ENCODE measurements around the gene CCDC85C.

CCDC85C gene

DNA sequence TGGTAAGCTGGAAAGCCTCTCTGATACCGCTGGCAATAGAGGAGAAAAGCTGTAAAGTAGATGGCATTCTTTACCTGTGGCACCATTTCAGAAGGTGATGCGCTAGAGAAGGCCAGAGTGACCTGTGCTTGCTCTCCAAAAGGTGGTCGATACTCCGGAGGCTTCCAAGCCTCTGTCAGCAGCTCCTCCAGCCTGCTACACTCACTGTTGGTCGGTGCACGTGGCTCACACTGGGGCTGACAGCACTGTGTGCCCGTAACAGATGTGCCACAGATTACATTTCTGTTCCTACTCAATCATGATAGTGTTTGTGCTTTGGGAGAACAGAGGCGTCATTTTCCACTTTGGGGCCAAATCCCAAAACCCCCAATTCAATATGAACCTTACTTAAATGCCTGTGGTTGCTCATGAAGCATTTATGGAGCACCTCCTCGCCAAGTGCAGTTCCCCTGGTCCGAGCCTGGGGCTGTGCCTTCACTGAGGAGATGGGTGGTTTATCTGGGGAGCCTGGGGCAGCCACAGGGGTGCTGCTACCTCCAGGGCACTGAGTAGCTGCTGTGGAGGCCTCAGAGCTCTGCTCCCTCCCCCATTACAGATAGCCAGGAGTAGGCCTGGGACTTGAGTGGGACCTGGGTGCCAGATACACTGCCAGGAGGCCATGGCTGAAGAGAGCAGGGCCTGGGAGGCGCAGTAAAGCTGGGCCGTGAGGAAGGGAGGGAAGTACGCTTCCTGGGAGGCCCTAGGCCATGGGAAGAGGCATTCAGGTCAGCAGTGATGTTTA is 96.0 kb downstream of the CCDC85C start:
- no peak for FAIRE-seq

DNA sequence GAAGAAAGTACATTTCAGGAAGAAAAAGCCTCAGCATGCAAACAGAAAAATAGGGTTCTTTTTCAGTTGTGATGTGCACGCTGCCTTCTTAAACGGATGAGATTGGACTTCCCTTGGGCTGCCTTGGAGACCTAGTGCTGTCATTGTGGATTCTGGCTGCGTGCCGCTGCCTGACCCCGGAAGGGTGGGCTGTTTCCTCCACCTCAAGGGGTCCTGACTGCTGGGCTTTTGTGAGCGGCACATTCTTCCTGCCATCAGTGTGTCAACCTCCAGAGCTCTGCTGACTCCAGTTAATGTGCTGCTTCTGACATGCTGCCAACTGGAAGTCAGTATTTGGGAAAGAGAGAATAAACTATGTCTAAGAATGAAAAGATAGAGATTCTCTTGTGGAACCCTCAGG is 97.7 kb downstream of the CCDC85C start:
- FAIRE-seq = no peak

DNA sequence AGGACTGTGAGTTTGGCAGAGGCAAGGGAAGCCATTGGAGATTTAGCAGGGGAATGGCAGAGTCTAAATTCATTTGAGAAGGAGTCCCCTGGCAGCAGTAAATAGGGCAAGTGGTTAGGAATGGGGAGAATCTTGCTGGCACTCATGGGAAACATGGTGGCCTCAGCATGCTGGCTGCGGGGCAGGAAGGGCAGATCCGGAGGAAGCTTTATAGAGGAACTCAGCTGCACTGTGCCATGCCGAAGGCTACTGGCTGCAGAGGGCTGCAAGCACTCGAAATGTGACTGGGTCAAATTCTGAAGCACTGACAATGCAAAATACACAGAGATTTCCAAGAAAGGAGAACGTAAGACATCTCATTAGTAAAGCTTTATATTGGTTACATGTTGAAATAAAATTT is 98.9 kb downstream of the CCDC85C start:
- FAIRE-seq = no peak

DNA sequence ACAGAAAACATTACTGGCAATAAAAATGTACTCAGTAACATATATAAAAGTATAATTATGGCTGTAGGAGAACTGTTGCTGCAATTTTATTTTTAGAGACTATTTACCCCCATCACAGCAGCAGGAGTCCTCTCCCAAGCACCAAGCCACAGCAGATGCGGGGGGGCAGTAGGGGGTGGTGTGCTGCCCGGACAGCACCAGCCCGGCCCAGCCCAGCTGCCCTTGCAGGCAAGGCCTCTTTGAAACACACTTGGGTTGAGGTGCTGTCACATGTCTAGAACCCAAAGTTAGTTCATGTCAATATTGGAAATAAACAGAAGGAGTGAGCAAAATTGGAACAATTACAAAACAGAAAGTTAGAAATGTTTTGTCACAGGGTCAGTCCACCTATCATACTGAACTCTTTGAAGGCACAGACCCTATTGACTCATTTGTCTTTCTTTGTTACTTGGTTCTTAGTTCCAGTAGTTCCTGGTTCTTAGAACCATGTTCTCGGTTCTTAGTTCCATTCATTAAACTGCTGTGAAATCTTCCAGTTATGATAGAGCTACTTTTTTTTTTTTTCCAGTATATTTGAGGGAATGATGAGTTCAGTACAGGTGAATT is 100.1 kb downstream of the CCDC85C start:
- no peak for FAIRE-seq

DNA sequence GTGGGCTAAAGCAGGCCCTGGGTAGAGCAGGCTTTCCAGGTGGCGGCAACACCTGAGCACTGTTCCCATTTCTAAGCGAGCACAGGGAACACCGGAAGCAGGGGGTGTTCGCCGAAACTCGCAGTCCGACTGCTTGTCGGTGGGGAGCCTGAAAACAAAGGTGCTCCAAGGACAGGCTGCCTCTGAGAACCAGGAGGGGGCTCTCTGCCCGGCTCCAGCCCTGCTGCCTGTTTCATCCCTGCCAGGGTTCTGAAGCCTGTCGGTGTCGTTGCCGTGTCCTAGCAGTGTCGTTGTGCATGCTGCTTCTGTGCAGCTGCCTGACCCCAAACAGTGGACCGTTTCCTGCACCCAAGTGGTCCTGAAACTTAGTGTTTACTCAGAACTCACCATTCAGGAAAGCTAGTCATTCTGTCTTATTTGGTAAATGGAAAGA is 101.0 kb downstream of the CCDC85C start:
- no peak for FAIRE-seq

DNA sequence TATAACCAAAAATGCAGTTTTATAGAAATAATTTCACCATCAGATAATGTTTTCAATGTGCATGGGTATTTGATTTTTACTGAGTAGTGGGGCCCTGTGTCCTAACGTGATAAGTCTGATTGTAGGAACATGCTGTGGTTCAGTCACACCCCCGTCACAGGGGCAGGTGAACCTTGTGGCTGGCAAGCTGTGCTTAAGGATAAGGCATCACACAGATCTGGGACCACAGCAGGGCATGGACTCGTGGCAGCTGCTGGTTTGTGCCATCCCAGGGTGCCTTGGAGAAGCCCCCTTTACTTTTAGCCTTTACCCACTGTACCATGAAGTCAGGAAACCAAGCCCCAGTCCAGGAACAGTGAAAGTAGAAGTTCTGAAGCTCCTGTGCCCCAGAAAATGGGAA is 106.1 kb downstream of the CCDC85C start:
- no peak for FAIRE-seq

DNA sequence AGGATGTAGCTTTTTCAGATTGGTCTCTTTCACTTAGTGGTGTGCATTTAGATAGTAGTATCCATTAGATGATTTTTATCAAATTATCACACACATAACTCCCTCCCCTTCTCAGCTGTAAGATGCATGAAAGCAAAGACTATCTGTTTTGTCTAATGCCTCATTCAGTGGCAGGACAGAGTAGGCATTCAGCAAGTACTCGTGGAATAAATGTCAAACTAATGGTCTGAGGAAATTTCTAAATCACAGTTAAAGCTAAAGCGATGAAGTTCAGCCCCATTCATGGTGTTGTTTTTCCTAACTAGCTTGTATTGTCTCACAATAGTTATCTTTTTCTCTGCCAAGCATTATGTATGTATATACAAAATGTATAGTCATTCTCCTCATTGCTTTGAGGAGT is 106.7 kb downstream of the CCDC85C start:
- no peak for FAIRE-seq

DNA sequence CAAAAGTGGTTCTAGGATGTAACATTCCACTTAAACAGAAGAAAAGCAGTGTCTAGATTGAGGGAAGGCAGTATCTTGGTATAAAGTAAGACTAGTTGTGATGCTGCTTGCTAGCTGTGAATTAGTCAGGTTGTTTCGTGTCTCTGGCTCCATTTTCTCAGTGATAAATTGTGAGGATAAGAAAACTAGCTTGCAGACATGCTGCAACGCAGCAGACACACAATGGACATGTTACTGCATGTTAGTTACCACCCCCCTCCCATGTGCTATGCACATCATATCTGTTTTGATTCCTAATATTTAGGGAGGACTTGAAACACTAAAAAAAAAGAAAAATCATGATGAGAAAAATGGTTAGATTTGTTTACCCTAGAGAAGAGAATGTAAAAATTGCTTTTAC is 119.9 kb downstream of the CCDC85C start:
- FAIRE-seq = no peak

DNA sequence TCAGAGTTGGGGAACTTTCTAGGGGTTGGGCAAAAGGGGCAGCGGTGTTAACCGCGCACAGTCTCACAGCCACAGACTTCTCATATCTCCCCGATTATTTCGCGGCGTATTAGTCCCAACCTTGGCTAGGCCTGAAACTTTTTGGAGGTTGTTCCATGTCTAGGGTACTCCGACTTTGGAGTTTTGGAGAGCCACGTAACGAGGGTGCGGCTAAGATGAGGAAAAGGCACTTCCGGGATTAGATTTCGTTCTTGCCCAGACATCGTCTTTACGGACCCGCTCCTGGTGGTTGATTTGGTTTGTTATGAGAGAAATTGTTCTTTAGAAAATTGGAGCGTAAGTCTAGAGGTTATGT is 122.3 kb downstream of the CCDC85C start:
- no peak for FAIRE-seq

DNA sequence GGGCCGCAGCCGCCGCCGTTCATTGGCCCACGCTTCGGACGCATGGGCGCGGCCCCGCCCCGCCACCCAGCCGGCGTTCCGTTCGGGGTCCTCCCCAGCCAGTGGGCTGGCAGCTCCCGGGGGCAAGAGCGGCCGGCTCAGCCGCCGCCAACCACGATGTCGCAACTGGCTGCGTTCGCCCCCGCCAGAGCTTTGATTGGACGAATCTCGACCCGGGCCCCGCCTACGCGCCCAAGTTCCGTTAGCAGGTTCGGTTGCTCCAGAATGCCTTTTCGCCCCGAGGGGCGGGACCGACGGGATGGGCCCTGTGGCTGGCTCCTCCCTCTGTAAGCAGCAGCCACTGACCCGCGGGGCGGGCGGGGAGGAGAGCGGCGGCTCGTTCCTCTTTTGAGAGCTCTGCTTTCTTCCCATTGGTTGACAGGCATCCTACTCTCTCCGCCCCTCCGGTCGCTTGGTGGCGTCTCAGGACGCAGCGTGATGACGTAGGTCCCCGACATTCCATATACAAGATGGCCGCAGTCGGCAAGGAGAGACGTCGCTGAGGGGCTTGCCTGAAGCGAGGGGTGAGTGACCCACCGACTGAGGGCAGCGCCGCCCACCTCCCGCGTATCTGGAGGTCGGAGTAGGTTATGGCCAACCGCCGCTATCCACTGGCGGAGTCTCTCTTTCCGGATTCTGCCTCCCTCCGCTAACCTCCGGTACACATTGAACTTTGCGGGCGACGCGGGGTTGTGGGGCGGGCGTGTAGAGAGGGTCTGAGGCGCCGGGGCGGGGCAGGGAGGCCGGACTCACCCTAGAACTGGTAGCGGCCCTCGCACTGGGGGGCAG is 122.9 kb downstream of the CCDC85C start, which contains the start of gene CCNK:
Gene CCNK (plus strand): TSS at position 493 of the 828 bp plus-strand sequence. CDS start 11,269 bp downstream, outside the sequence.
- FAIRE-seq = peak; percentile 99

DNA sequence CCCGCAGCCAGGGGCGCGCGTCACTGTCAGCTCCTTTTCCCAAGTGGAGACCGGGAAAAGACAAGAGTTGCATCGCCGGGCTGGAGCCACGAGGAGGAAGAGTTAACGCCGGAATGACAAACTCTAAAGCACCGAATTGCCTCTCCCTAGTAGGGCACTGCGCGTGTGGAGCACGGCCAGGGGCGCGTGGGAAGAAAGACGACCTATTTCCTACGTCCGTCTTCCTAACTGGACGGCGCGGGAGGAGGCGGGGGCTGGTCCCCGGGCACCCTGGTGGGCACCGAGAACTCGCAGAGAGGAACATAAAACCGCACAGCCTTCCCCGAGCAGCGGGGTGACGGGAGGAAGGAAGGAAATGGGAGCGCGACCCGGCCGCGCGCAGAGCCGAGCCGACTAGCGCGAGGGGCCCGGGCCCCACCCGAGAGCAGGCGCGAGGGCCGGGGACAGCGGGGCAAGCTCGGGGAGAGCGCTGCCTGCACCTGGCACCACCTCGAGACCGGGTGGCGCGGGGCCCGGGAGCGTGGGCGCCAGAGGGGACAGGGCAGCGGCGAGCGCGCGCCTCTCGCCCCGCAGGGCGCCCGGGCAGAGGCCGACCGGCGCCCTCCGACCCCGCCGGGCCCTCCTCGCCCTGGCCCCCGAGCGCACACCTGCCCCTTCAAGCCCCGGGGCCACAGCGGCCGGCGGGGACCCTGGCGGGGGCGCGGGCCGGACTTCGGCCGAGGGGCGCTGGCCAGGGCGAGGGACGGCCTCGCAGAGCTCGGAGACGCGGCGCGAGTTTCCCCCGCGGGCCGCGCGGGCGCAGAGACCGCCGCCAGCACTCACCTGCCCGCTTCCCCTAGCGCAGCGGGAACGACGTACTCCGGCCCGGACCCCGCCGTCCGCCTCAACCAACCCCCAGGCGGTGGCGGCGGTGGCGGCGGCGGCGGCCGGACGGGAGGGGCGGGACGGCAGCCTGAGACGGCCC is 123.8 kb downstream of the CCDC85C start, which contains the start of gene SETD3:
Gene SETD3 (minus strand): TSS at position 954 of the 964 bp plus-strand sequence. CDS start 15,054 bp downstream, outside the sequence.
- no peak for FAIRE-seq

DNA sequence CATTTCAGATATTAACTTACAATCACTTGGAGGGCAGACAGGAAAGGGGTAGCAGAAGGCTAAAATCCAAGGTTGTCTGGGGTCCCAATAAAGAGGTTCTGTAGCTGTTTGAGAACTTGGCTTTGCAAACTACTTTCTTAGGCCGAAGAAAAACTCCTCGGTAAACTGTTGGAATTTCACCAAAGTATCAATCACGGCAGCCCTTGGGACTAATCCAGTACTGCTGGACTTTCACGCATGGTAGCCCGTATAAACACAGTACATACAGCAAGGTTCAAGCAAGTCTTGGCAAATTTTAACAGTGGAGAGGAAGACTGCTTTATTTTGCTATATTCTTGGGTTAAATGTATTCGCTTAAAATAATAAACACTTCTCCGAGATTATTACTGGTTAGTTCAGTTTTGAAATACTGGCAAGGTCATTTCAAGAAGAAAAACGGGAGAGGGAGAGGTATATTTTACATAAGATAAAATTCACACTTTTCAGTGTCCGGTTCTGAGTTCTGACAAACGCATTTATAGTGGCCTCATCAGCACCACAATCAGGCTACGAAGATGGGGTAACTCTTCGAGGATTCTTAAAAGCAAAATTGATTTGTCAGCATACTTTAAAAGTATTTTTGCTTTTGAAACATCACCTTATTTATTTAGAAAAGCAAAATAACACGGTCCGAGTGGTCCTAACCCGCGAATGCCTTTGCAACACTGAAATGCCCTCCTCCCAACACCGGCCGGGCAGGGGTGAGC is 124.7 kb downstream of the CCDC85C start:
- FAIRE-seq = no peak

DNA sequence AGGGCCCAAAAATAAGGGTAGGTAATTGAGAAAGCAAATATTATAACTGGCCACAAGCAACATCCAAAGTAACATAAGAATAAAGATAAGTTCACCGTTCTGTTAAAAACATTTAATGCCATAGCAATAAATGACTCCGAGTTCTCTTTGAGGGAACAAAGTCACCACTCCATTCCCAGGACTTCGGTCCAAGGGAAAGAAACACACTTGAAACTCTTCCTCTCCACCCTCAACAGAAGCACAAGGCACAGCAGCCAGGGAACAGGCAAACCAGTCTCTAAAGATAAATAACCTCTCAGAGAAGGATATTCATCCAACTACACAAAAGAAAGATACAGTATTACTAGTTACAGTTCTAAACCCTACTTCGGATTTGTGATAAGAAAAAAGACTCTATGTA is 125.9 kb downstream of the CCDC85C start:
- FAIRE-seq = no peak

DNA sequence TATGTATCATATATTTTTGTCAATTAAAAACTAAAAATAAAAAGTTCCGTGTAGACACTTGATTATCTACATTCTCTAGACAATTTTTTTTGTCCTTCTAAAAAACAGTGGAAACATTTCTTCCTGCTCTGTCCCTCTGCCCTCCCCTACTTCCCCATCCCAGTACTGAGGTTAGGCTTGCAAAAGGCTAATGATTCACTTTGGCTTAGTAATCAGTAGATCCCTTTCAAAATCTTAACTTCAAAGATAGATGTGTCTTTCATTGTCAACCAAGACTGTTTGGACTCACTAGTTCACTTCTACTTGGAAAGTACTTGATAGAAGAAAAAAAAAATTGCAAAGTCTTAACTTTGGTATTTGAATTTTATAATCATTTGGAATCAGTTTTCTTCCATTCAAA is 127.1 kb downstream of the CCDC85C start:
- no peak for FAIRE-seq

DNA sequence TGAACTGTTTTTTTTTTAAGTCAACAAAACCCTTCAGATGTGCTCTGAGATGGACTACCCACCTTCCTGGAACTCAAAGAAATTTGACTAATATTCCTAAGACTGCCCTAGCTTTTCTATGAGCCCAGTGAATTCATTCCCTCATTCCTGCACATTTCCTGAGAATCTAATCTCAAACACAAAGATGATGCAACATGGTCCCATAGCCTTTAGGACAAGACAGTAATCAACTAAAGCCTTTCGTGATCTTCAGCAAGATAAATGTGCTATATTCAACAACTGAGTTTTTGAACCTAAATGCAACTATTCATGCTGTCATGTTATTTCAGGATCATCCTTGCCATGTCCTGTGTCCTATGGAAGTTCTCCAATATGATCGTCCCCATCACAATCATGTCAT is 128.3 kb downstream of the CCDC85C start:
- no peak for FAIRE-seq

DNA sequence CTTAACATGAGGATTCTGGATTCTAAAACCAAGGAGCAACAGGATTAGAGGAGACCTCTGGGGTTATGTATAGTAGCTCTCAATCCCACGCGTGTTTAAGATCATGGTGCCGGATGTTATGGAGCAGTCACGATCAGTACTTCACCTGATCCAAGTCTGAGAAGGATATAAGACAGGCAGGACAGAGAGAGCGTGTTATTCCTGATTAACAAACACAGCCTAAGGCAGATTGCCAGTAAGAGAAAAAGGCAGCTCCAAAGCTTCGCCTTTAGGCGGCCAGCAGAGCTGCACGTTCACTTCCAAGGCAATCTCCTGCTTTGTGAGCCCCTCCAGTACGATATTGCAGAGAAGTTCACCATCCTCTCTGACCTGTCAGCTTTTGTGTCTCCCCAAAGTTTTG is 128.8 kb downstream of the CCDC85C start:
- FAIRE-seq = no peak

DNA sequence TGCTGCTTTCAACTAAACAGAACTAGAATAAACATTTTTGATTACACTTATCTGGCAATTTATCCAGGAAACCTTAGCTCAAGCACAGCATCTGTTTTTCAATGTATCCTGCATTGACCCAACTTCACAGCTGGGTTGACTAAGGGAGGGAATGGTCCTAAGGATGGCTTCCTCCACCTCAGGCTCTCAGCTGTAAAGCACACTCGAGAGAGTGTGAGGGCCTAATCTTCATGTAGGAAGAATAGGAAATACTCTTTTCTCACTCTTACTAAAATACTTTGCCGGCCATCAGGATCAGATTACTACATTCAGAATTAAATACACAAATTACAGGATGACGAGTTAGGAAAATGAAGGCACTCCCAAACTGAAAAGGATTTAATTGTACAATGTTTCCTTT is 130.5 kb downstream of the CCDC85C start:
- FAIRE-seq = no peak

DNA sequence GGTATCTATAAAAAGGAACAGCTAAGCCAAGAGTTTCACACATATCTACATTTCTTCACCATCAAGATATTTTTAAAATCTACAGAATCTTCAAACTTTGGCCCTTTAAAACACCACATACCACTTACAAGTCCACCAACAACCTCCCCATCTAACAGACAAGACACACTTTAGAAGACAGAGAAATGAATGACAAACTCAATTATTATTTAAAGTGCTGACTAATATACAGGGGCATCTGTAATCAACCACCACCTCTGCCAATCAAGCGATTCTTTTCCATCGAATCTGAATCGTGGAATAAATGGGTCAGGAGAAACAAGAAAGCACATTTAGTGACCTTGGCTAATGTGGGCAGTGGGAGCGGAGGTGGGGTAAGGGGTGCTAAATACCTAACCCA is 131.1 kb downstream of the CCDC85C start:
- no peak for FAIRE-seq

DNA sequence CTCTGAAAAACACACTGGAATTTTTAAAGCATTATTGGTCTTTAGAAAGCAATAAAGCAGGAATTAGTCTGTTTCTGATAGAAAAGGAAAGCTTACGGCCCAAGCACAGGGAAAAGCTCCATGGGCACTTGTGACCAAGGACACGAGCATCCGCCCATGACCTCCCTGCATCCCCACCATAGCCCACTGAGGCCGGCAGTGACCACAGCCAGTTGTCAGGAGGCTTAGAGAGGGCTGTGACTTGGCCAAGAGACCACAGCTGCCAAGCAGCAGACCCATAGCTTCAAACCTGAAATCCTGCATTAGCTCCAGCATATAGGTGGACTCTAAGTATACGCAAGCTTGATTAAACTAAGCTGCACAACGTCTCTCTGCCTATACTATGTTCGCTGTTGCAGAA is 132.3 kb downstream of the CCDC85C start:
- no peak for FAIRE-seq

DNA sequence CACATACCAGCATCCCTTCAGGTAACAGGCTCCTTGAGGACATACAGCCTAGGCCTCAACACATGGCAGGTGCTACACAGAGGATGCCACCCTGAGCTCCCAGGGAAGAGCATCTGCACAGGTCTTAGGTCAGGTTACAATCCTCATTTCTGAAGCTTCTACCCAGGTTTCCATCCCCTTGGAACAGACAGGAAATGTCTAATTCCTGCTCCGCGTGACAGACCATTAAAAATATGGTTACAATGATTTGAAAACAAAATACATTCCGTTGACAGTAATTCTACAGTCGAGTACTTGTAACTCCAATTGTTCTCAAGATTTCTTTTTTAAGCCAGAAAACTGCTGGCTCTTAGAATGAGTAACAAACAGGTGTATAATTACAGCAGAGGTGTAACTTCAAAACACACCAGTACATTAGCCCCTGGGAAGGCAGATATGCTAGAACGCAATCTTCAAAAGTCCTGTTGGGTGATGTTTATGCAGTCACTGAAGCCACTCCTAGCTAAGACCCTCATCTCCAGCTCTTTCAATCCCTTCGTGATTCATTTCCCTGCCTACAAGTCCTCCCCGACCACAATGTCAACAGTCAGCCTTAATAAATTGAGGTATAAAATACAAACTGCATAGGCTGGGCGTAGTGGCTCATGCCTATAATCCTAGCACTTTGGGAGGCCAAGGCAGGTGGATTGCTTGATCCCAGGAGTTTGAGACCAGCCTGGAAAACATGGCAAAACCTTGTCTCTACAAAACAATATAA is 135.0 kb downstream of the CCDC85C start:
- FAIRE-seq = no peak

DNA sequence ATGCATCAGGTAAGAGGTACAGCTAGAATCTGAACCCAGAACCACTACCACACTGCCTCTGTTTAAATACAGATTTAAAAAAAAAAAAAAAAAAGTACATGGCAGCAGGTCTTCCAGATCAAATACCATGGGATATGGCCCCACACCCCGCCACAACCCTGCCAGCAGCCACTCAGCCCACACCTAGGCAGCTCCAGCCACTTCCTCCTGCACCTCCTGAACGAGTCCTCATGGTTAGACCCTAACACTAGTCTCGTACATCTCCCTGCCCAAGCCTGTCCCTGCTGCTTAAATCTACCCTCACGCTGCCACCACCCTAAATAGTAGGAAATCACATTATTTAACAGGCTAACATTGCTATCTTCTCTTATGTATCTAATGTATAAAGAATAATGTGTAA is 135.9 kb downstream of the CCDC85C start:
- FAIRE-seq = no peak
